Measurements from ENCODE around the gene CREBRF. TPM values are rescaled to one million over a fixed set of nuclear protein-coding genes. Genes with fewer than 3 reads are reported as not detected.

CREBRF gene
- total and polyA plus RNA-seq, 9 of the 15 experiments (the other 6 are each of a cell fraction or from before 2014, with no cell fraction given) = 1.1 to 4.9 (median 2.9) TPM

DNA sequence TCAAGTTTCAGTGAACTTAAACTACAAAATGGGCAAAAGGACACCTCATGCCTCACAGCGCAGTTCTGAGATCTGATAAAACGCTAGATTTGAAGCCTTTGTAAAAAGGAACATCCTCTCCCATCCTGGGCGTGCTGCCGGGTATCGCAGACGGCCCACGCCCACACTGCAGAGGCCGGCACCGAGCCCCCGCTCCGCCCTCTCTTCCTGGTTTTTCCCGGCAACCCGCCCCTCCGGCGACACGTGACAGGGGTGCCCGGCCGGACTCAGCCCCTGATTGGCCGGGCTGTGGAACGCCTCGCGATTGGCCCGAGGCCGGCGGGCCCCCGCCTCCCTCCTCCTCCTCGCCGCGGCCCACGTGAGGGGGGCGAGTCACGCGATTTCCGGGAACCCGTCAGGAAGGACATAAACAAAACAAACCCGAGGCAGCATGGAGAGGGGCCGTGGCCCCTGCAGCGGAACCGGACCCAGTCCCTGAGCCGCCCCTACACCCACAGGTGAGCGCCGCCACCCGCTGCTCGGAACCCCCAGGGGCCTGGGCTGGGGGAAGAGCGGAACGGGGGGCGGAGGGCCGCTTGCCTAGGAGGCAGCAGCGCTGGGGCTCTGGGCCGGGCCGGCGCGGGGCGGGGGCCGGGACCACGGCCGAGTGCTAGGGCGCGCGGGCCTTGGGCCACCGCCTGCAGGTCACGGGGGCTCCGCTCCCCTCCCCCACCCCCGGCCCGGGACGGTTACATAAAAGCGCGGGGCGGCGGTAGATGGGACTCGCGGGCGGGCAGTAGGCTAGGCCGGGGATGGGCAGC, at the start of gene CREBRF (continued):
- TF ChIP-seq, protein P1, sequence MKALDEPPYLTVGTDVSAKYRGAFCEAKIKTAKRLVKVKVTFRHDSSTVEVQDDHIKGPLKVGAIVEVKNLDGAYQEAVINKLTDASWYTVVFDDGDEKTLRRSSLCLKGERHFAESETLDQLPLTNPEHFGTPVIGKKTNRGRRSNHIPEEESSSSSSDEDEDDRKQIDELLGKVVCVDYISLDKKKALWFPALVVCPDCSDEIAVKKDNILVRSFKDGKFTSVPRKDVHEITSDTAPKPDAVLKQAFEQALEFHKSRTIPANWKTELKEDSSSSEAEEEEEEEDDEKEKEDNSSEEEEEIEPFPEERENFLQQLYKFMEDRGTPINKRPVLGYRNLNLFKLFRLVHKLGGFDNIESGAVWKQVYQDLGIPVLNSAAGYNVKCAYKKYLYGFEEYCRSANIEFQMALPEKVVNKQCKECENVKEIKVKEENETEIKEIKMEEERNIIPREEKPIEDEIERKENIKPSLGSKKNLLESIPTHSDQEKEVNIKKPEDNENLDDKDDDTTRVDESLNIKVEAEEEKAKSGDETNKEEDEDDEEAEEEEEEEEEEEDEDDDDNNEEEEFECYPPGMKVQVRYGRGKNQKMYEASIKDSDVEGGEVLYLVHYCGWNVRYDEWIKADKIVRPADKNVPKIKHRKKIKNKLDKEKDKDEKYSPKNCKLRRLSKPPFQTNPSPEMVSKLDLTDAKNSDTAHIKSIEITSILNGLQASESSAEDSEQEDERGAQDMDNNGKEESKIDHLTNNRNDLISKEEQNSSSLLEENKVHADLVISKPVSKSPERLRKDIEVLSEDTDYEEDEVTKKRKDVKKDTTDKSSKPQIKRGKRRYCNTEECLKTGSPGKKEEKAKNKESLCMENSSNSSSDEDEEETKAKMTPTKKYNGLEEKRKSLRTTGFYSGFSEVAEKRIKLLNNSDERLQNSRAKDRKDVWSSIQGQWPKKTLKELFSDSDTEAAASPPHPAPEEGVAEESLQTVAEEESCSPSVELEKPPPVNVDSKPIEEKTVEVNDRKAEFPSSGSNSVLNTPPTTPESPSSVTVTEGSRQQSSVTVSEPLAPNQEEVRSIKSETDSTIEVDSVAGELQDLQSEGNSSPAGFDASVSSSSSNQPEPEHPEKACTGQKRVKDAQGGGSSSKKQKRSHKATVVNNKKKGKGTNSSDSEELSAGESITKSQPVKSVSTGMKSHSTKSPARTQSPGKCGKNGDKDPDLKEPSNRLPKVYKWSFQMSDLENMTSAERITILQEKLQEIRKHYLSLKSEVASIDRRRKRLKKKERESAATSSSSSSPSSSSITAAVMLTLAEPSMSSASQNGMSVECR (CRISPR knock-in tag; IDR thresholded peaks at IDR 0.05) = peak; percentile 82
- TF ChIP-seq ZNF174 (CRISPR knock-in tag; IDR thresholded peaks at IDR 0.05) = no peak
- TF ChIP-seq ATF7 (IDR thresholded peaks at IDR 0.05) = peak; percentile 80
- TF ChIP-seq, protein P2, sequence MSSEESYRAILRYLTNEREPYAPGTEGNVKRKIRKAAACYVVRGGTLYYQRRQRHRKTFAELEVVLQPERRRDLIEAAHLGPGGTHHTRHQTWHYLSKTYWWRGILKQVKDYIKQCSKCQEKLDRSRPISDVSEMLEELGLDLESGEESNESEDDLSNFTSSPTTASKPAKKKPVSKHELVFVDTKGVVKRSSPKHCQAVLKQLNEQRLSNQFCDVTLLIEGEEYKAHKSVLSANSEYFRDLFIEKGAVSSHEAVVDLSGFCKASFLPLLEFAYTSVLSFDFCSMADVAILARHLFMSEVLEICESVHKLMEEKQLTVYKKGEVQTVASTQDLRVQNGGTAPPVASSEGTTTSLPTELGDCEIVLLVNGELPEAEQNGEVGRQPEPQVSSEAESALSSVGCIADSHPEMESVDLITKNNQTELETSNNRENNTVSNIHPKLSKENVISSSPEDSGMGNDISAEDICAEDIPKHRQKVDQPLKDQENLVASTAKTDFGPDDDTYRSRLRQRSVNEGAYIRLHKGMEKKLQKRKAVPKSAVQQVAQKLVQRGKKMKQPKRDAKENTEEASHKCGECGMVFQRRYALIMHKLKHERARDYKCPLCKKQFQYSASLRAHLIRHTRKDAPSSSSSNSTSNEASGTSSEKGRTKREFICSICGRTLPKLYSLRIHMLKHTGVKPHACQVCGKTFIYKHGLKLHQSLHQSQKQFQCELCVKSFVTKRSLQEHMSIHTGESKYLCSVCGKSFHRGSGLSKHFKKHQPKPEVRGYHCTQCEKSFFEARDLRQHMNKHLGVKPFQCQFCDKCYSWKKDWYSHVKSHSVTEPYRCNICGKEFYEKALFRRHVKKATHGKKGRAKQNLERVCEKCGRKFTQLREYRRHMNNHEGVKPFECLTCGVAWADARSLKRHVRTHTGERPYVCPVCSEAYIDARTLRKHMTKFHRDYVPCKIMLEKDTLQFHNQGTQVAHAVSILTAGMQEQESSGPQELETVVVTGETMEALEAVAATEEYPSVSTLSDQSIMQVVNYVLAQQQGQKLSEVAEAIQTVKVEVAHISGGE (CRISPR knock-in tag; IDR thresholded peaks at IDR 0.05) = no peak
- no peak for TF ChIP-seq RBM14 (IDR thresholded peaks at IDR 0.05; ENCODE audit: borderline replicate concordance, insufficient read depth, low read depth, low read length)
- TF ChIP-seq RHOXF2B (CRISPR knock-in tag; conservative IDR thresholded peaks at IDR 0.05) = no peak
- TF ChIP-seq BRF1 (IDR thresholded peaks at IDR 0.05; ENCODE audit: borderline replicate concordance, extremely low read depth, insufficient read length) = no peak
- TF ChIP-seq LCOR (CRISPR knock-in tag; IDR thresholded peaks at IDR 0.05) = 0 out of 2 replicates have a peak, but pooled peaks have one; percentile 56
- no peak for TF ChIP-seq SMAD1 (IDR thresholded peaks at IDR 0.05; ENCODE audit: low read depth, low read length, partially characterized antibody)
- peak; percentile 75 for TF ChIP-seq SMAD4 (CRISPR knock-in tag; conservative IDR thresholded peaks at IDR 0.05)
- TF ChIP-seq ZNF24 (IDR thresholded peaks at IDR 0.05) = 0 out of 2 replicates have a peak, but pooled peaks have one; percentile 2
- no peak for TF ChIP-seq ARID2 (IDR thresholded peaks at IDR 0.05)
- no peak for TF ChIP-seq ZNF444 (CRISPR knock-in tag; IDR thresholded peaks at IDR 0.05)
- TF ChIP-seq HNRNPLL (IDR thresholded peaks at IDR 0.05; ENCODE audit: low read depth, low read length, poor library complexity, severe bottlenecking) = no peak
- peak; percentile 67; the same call in 1 of the 2 replicates for TF ChIP-seq MECOM (CRISPR knock-in tag; IDR thresholded peaks at IDR 0.05)
- TF ChIP-seq POU5F1 (IDR thresholded peaks at IDR 0.05; ENCODE audit: borderline replicate concordance, low read depth, low read length, partially characterized antibody) = no peak
- TF ChIP-seq ZNF584 (CRISPR knock-in tag; IDR thresholded peaks at IDR 0.05; ENCODE audit: low read depth) = no peak
- TF ChIP-seq ZBTB17 (CRISPR knock-in tag; IDR thresholded peaks at IDR 0.05) = 0 out of 2 replicates have a peak, but pooled peaks have one; percentile 26
